Endothelial cell of umbilical vein (primary cell): Measurements from ENCODE around the gene ENG.

ENCODE experiments used
- CTCF ChIP-seq, 2 donors: IDR thresholded peaks; 1 replicate in 1 of 2; 2 replicates in 1 of 2; pipeline ENCODE4 v1.5.1; 2011; ENCODE audit warnings: low read length in 2 of 2, mild to moderate bottlenecking in 2 of 2, moderate library complexity in 2 of 2, control low read depth in 1 of 2, inconsistent platforms in 1 of 2, low read depth in 1 of 2; ENCODE audit not compliant: insufficient read depth in 1 of 2; ENCODE audit errors: extremely low read depth in 1 of 2
- EZH2 ChIP-seq: IDR thresholded peaks from 2 replicates; pipeline ENCODE4 v1.6.1; 2012; ENCODE audit warnings: borderline replicate concordance, low read depth, mild to moderate bottlenecking, moderate library complexity, low read length, inconsistent platforms; ENCODE audit not compliant: severe bottlenecking
- FOS ChIP-seq: IDR thresholded peaks from 2 replicates; pipeline ENCODE4 v1.6.1; 2011; ENCODE audit warnings: mild to moderate bottlenecking, low read length, moderate library complexity, borderline replicate concordance; ENCODE audit not compliant: insufficient read depth
- GATA2 ChIP-seq: IDR thresholded peaks from 2 replicates; pipeline ENCODE4 v1.7.0; 2011; ENCODE audit warnings: low read depth, mild to moderate bottlenecking, moderate library complexity, mixed read lengths, low read length; ENCODE audit not compliant: insufficient read length, insufficient read depth
- JUN ChIP-seq: IDR thresholded peaks from 2 replicates; pipeline ENCODE4 v1.6.1; 2011; ENCODE audit warnings: borderline replicate concordance, low read depth; ENCODE audit not compliant: insufficient read length, insufficient read depth
- MAX ChIP-seq: IDR thresholded peaks from 2 replicates; pipeline ENCODE4 v1.6.1; 2011; ENCODE audit not compliant: insufficient read depth, insufficient read length
- MYC ChIP-seq: IDR thresholded peaks from one replicate; pipeline ENCODE4 v1.6.1; 2011; ENCODE audit warnings: mild to moderate bottlenecking, low read depth, low read length
- POLR2A ChIP-seq: IDR thresholded peaks from 2 replicates; pipeline ENCODE4 v1.6.1; 2012; ENCODE audit warnings: low read depth, mild to moderate bottlenecking, control low read depth, low read length
- POLR2AphosphoS5 ChIP-seq: IDR thresholded peaks from 2 replicates; pipeline ENCODE4 v1.6.1; 2012; ENCODE audit warnings: low read depth, mild to moderate bottlenecking, control low read depth, low read length, moderate library complexity; ENCODE audit not compliant: insufficient read depth

- no peak for TF ChIP-seq CTCF (IDR thresholded peaks at IDR 0.05; ENCODE audit: extremely low read depth in 1 of 2, insufficient read depth in 1 of 2, low read depth in 1 of 2, low read length in 2 of 2)
- no peak for TF ChIP-seq EZH2
- peak; percentile 79 for TF ChIP-seq MAX
- peak; percentile 4 for TF ChIP-seq FOS
- TF ChIP-seq POLR2AphosphoS5: peak; percentile 92
- TF ChIP-seq POLR2A: no peak
- peak; percentile 82 for TF ChIP-seq MYC
- TF ChIP-seq JUN: no peak
- no peak for TF ChIP-seq GATA2
Observed at GRCh38 chr9:127862075-127863011, 7.9 kb upstream of the ENG start.
